ENCODE results near the gene ZRSR2.
"Not testable (repeated sequence)": the region's sequence is repeated elsewhere in the genome, so short reads cannot be mapped to it uniquely, and the experiment has no call there.

Gene ZRSR2

GRCh38 chrX:15808254-15808653 lies 18.0 kb downstream of the ZRSR2 start:
- DNase-seq, result no peak

GRCh38 chrX:15812192-15812938 lies 22.1 kb downstream of the ZRSR2 start:
- no peak for DNase-seq

GRCh38 chrX:15813416-15813815 lies 23.1 kb downstream of the ZRSR2 start:
- no peak for DNase-seq

GRCh38 chrX:15814771-15815365 lies 24.6 kb downstream of the ZRSR2 start:
- DNase-seq, result no peak

- DNase-seq, result no peak
Measured at GRCh38 chrX:15815779-15816437, 25.6 kb downstream of the ZRSR2 start.

- DNase-seq, result no peak
Measured at GRCh38 chrX:15816438-15816809, 26.1 kb downstream of the ZRSR2 start.

GRCh38 chrX:15816886-15817285 lies 26.6 kb downstream of the ZRSR2 start:
- DNase-seq, result no peak

GRCh38 chrX:15820106-15821073 lies 30.1 kb downstream of the ZRSR2 start:
- no peak for DNase-seq

- no peak for DNase-seq
Measured at GRCh38 chrX:15822922-15823321, 32.6 kb downstream of the ZRSR2 start.

GRCh38 chrX:15825936-15826335 lies 35.7 kb downstream of the ZRSR2 start:
- DNase-seq, result no peak

- DNase-seq, result no peak
Measured at GRCh38 chrX:15829217-15829616, 38.9 kb downstream of the ZRSR2 start.

GRCh38 chrX:15831347-15831746 lies 41.1 kb downstream of the ZRSR2 start:
- not testable (repeated sequence) for DNase-seq

GRCh38 chrX:15834053-15834452 lies 43.8 kb downstream of the ZRSR2 start:
- DNase-seq, result no peak

- no peak for DNase-seq
Measured at GRCh38 chrX:15834827-15835595, 44.7 kb downstream of the ZRSR2 start.

- DNase-seq, result no peak
Measured at GRCh38 chrX:15838017-15838416, 47.7 kb downstream of the ZRSR2 start.

GRCh38 chrX:15841853-15842516 lies 51.7 kb downstream of the ZRSR2 start:
- DNase-seq, result no peak

- no peak for DNase-seq
Measured at GRCh38 chrX:15843960-15844359, 53.7 kb downstream of the ZRSR2 start.

- DNase-seq, result no peak
Measured at GRCh38 chrX:15848576-15848975, 58.3 kb downstream of the ZRSR2 start.

GRCh38 chrX:15849555-15849954 lies 59.3 kb downstream of the ZRSR2 start:
- no peak for DNase-seq

- no peak for DNase-seq
Measured at GRCh38 chrX:15853586-15854079, 63.3 kb downstream of the ZRSR2 start.

GRCh38 chrX:15854080-15854655 lies 63.9 kb downstream of the ZRSR2 start:
- DNase-seq, result no peak

Data from NCI-H187 treated with DMSO at 0.1 percent for 48 hours (cell line).